Skeletal muscle satellite cell (primary cell): ENCODE measurements around the gene TFPI. TPM values are rescaled to one million over a fixed set of nuclear protein-coding genes. Genes with fewer than 3 reads are reported as not detected.

Experiments
- H3K27me3 ChIP-seq: 2 replicates; pipeline ENCODE4 v1.7.0; 2013; ENCODE audit warnings: low read length; ENCODE audit not compliant: control insufficient read depth, insufficient read depth
- H3K36me3 ChIP-seq: 2 replicates; pipeline ENCODE4 v1.7.0; 2013; ENCODE audit warnings: mild to moderate bottlenecking, control low read depth, low read length; ENCODE audit not compliant: insufficient read depth
- H3K4me1 ChIP-seq: 2 replicates; pipeline ENCODE4 v1.7.0; 2013; ENCODE audit warnings: low read length; ENCODE audit not compliant: control insufficient read depth, insufficient read depth
- H3K4me2 ChIP-seq: 2 replicates; pipeline ENCODE4 v1.7.0; 2013; ENCODE audit warnings: mild to moderate bottlenecking, low read length
- H3K4me3 ChIP-seq: 2 replicates; pipeline ENCODE4 v1.7.0; 2013; ENCODE audit warnings: low read length
- H3K9ac ChIP-seq: 2 replicates; pipeline ENCODE4 v1.7.0; 2013; ENCODE audit warnings: mild to moderate bottlenecking, low read depth, low read length, moderate library complexity
- H3K9me3 ChIP-seq: replicated peaks from 2 replicates; pipeline ENCODE4 v1.7.0; 2013; ENCODE audit warnings: mild to moderate bottlenecking, control low read depth, low read length
- small RNA-seq: library from RNA; depleted of rRNA; stranded (forward); fragments of <200 nt; gene quantifications from one replicate; pipeline ENCODE3, GENCODE V24; 2012

TFPI gene

DNA sequence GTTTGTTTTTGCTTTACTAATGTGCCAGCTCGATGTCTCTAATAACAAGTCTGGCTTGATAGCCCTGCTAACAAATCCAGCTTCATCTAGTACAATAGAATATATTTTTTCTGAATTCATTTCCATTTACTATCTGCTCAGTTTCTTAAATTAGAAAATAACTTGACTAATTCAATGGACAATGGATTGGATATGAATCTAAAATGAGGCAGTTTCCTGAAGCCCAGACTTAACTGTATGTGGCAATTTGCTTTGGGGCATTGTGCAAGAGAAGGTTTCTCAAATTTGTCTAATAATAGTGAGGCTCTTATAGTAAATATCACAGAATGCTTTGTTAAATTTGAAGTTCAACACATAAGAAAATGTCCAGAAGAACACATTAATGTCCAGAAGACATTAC, 132.0 kb downstream of the TFPI start:
- Histone ChIP-seq H3K36me3 (no peaks in the 10 kb centered on the region), H3K9me3 (no peaks in the 10 kb centered on the region), H3K4me1 (peaks cover 11% of the 10 kb centered on the region), H3K4me3 (no peak overlapping the region), H3K27me3 (no peaks in the 10 kb centered on the region), H3K4me2 (no peak overlapping the region), H3K9ac (no peak overlapping the region)

DNA sequence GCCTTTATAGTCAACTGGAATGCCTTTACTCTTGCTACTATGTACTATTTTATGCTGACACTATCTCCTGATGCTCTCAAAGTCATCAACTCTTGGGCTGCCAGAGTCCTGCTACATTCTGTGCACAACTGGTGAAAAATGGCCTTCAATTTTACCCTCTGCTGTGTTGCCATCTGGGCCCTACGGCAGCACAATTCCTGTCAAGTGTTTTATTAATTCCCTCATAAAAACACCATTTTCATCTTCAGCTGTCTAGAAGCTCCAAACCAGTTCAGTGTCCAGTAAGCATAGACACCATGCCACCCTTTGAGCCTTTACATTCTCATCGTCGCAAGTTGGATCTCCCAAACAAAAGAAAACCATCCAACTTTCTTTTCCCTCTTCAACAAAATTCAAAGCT, 132.7 kb downstream of the TFPI start:
- no peak overlapping the region for H3K4me3 ChIP-seq
- H3K9me3 ChIP-seq, result no peaks in the 10 kb centered on the region
- H3K36me3 ChIP-seq, result no peaks in the 10 kb centered on the region
- no peak overlapping the region for H3K4me2 ChIP-seq
- H3K27me3 ChIP-seq, result no peaks in the 10 kb centered on the region
- H3K9ac ChIP-seq, result no peak overlapping the region
- peaks cover 11% of the 10 kb centered on the region for H3K4me1 ChIP-seq

DNA sequence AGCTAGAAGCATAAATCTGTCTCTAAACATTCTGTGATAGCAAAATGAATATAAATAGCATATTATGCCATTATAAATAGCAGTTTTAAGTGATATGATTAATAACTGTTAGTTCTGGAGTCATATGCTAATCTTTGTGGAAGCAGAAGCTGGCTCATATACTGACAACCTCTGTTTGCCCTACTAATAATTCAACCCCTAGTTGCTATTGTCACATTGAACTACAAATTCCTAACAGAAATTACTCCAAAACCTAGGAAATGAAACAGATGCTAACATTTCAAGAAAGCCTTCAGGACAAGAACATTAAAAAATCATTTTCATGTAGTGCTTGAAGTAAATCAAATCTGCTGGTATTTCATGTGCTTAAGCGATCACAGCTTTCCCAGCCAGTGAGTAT, 134.4 kb downstream of the TFPI start:
- Histone ChIP-seq H3K9ac (no peak overlapping the region), H3K36me3 (no peaks in the 10 kb centered on the region), H3K27me3 (no peaks in the 10 kb centered on the region), H3K4me2 (no peak overlapping the region), H3K9me3 (no peaks in the 10 kb centered on the region), H3K4me1 (peaks cover 11% of the 10 kb centered on the region), H3K4me3 (no peak overlapping the region)

DNA sequence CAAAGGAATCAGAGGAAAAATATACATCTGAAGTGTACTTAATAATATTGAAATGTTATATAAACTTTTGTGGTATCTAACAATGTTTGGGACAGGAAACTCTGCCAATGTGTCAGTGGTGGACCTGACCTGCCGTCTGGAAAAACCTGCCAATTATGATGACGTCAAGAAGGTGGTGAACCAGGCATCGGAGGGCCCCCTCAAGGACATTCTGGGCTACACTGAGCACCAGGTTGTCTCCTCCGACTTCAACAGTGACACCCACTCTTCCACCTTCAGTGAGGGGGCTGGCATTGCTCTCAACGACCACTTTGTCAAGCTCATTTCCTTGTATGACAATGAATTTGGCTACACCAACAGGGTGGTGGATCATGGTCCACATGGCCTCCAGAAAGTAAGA, 138.8 kb downstream of the TFPI start:
- H3K9ac ChIP-seq, result no peak overlapping the region
- H3K27me3 ChIP-seq, result no peaks in the 10 kb centered on the region
- H3K4me2 ChIP-seq, result no peak overlapping the region
- H3K36me3 ChIP-seq, result no peaks in the 10 kb centered on the region
- no peak overlapping the region for H3K4me3 ChIP-seq
- H3K4me1 ChIP-seq, result no peaks in the 10 kb centered on the region
- no peaks in the 10 kb centered on the region for H3K9me3 ChIP-seq

Small RNA genes lying within 50 kb of the gene (small RNA-seq; reads per million reads assigned to genes)
- not detected for gene GAPDHP59
